ENCODE results near the gene CRB3. TPM values are rescaled to one million over a fixed set of nuclear protein-coding genes. Genes with fewer than 3 reads are reported as not detected.

Gene CRB3
- total and polyA plus RNA-seq, 2 donors (not counting 3 experiments of a cell fraction or from before 2014, with no cell fraction given), result not detected

- no peak overlapping the region for H3K9ac ChIP-seq (replicated peaks; ENCODE audit: extremely low read depth, insufficient read depth, low read length)
- H3K9me1 ChIP-seq (replicated peaks; ENCODE audit: control insufficient read depth, extremely low read depth, insufficient read depth, low read length), result no peaks in the 10 kb centered on the region
- ChIA-PET CTCF (no interaction called here), POLR2A (no interaction called here)
- no peak overlapping the region for H3K27ac ChIP-seq (ENCODE audit: insufficient read depth, low read depth, low read length)
- no TSS peak for BruUV-seq (replicated peaks)
- no peaks in the 10 kb centered on the region for H3K9me3 ChIP-seq (replicated peaks; ENCODE audit: control insufficient read depth, insufficient read depth, low read length)
- H3K4me1 ChIP-seq (ENCODE audit: control insufficient read depth, extremely low read depth, insufficient read depth, low read length), result peaks cover 2% of the 10 kb centered on the region
- H3K36me3 ChIP-seq (ENCODE audit: control insufficient read depth in 2 of 2, extremely low read depth in 1 of 2, insufficient read depth in 2 of 2, low read length in 2 of 2), result no peaks in the 10 kb centered on the region
- dilution Hi-C loops (cut with MboI; ENCODE audit: extremely low pct_ligation_motif_present, low sequenced_read_pairs) (no loop called here), intact Hi-C loops (cut with micrococcal nuclease) (no loop called here)
- H3K27me3 ChIP-seq (ENCODE audit: control insufficient read depth in 2 of 2, insufficient read depth in 2 of 2, low read length in 2 of 2), result peaks cover 8 to 16% of the 10 kb centered on the region in 2 experiments
- H2AFZ ChIP-seq (ENCODE audit: low read depth, low read length), result no peak overlapping the region
- no peaks in the 10 kb centered on the region for H3K79me2 ChIP-seq (ENCODE audit: control insufficient read depth, insufficient read depth, low read length)
- TF ChIP-seq GATA2 (IDR thresholded peaks at IDR 0.05; ENCODE audit: insufficient read depth, insufficient read length, low read depth, low read length) (no peak), CTCF (IDR thresholded peaks at IDR 0.05; ENCODE audit: extremely low read depth in 1 of 2, insufficient read depth in 1 of 2, low read depth in 1 of 2, low read length in 2 of 2) (no peak), MAX (IDR thresholded peaks at IDR 0.05; ENCODE audit: insufficient read depth, insufficient read length) (no peak), JUN (IDR thresholded peaks at IDR 0.05; ENCODE audit: borderline replicate concordance, insufficient read depth, insufficient read length, low read depth) (no peak), EZH2 (IDR thresholded peaks at IDR 0.05; ENCODE audit: borderline replicate concordance, low read depth, low read length, severe bottlenecking) (no peak), POLR2A (IDR thresholded peaks at IDR 0.05; ENCODE audit: low read depth, low read length) (no peak)
- FAIRE-seq (no peak), DNase-seq (ENCODE audit: low read depth, low spot score) (no peak)
- no peaks in the 10 kb centered on the region for H4K20me1 ChIP-seq (replicated peaks; ENCODE audit: control insufficient read depth, extremely low read depth, insufficient read depth, low read length)
- H3K4me2 ChIP-seq (ENCODE audit: insufficient read depth, low read length), result no peak overlapping the region
- H3K4me3 ChIP-seq (replicated peaks in 1 of 3; ENCODE audit: insufficient read depth in 1 of 3, low read depth in 1 of 3, low read length in 3 of 3), result no peak overlapping the region
These were observed 935 bp downstream of the CRB3 start for GRCh38 chr19:6465006-6465405.

GRCh38 chr19:6465663-6466062, 1.6 kb downstream of the CRB3 start:
- TF ChIP-seq POLR2AphosphoS5 (IDR thresholded peaks at IDR 0.05; ENCODE audit: insufficient read depth, low read depth, low read length) (no peak), MAX (IDR thresholded peaks at IDR 0.05; ENCODE audit: insufficient read depth, insufficient read length) (no peak), EZH2 (IDR thresholded peaks at IDR 0.05; ENCODE audit: borderline replicate concordance, low read depth, low read length, severe bottlenecking) (no peak), FOS (IDR thresholded peaks at IDR 0.05; ENCODE audit: borderline replicate concordance, insufficient read depth, low read length) (no peak), CTCF (IDR thresholded peaks at IDR 0.05; ENCODE audit: extremely low read depth in 1 of 2, insufficient read depth in 1 of 2, low read depth in 1 of 2, low read length in 2 of 2) (no peak), MYC (IDR thresholded peaks at IDR 0.05; ENCODE audit: low read depth, low read length) (no peak)
- no peaks in the 10 kb centered on the region for H3K36me3 ChIP-seq (ENCODE audit: control insufficient read depth in 2 of 2, extremely low read depth in 1 of 2, insufficient read depth in 2 of 2, low read length in 2 of 2)
- no peak for FAIRE-seq
- no TSS peak for BruUV-seq (replicated peaks)
- H3K9me1 ChIP-seq (replicated peaks; ENCODE audit: control insufficient read depth, extremely low read depth, insufficient read depth, low read length), result no peaks in the 10 kb centered on the region
- H3K79me2 ChIP-seq (ENCODE audit: control insufficient read depth, insufficient read depth, low read length), result no peaks in the 10 kb centered on the region
- POLR2A ChIA-PET, result no interaction called here
- no peaks in the 10 kb centered on the region for H3K9me3 ChIP-seq (replicated peaks; ENCODE audit: control insufficient read depth, insufficient read depth, low read length)
- H4K20me1 ChIP-seq (replicated peaks; ENCODE audit: control insufficient read depth, extremely low read depth, insufficient read depth, low read length), result no peaks in the 10 kb centered on the region
- no peak overlapping the region for H2AFZ ChIP-seq (ENCODE audit: low read depth, low read length)
- no peak overlapping the region for H3K9ac ChIP-seq (replicated peaks; ENCODE audit: extremely low read depth, insufficient read depth, low read length)
- DNase-seq (ENCODE audit: low read depth, low spot score), result no peak
- CTCF ChIA-PET, result no interaction called here
- dilution Hi-C loops (cut with MboI; ENCODE audit: extremely low pct_ligation_motif_present, low sequenced_read_pairs) (no loop called here), intact Hi-C loops (cut with micrococcal nuclease) (no loop called here)
- no peak overlapping the region for H3K27ac ChIP-seq (ENCODE audit: insufficient read depth, low read depth, low read length)
- H3K27me3 ChIP-seq (ENCODE audit: control insufficient read depth in 2 of 2, insufficient read depth in 2 of 2, low read length in 2 of 2), result peaks cover 8 to 16% of the 10 kb centered on the region in 2 experiments
- no peak overlapping the region for H3K4me2 ChIP-seq (ENCODE audit: insufficient read depth, low read length)
- H3K4me3 ChIP-seq (replicated peaks in 1 of 3; ENCODE audit: insufficient read depth in 1 of 3, low read depth in 1 of 3, low read length in 3 of 3), result no peak overlapping the region
- peaks cover under 1% of the 10 kb centered on the region for H3K4me1 ChIP-seq (ENCODE audit: control insufficient read depth, extremely low read depth, insufficient read depth, low read length)

Measured in endothelial cell of umbilical vein (primary cell).